ENCODE data around the gene SFXN3.

DNA sequence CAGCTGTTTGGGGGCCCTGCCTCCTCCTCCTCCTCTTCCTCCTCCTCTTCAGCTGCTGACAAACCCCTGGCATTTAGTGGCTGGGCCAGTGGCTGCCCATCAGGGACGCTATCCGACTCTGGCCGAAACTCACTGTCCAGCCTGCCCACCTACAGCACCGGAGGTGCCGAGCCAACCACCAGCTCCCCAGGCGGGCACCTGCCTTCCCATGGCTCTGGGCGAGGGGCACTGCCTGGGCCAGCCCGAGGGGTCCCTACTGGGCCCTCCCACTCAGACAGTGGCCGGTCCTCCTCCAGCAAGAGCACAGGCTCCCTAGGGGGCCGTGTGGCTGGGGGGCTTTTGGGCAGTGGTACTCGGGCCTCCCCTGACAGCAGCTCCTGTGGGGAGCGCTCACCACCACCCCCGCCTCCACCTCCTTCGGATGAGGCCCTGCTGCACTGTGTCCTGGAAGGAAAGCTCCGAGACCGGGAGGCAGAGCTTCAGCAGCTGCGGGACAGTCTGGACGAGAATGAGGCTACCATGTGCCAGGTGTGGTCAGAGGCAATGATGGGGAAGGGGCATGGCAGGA lies 27.3 kb upstream of the SFXN3 start:
- TF ChIP-seq, protein P1, sequence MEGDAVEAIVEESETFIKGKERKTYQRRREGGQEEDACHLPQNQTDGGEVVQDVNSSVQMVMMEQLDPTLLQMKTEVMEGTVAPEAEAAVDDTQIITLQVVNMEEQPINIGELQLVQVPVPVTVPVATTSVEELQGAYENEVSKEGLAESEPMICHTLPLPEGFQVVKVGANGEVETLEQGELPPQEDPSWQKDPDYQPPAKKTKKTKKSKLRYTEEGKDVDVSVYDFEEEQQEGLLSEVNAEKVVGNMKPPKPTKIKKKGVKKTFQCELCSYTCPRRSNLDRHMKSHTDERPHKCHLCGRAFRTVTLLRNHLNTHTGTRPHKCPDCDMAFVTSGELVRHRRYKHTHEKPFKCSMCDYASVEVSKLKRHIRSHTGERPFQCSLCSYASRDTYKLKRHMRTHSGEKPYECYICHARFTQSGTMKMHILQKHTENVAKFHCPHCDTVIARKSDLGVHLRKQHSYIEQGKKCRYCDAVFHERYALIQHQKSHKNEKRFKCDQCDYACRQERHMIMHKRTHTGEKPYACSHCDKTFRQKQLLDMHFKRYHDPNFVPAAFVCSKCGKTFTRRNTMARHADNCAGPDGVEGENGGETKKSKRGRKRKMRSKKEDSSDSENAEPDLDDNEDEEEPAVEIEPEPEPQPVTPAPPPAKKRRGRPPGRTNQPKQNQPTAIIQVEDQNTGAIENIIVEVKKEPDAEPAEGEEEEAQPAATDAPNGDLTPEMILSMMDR (IDR thresholded peaks at IDR 0.05), result no peak
- TF ChIP-seq, protein P2, sequence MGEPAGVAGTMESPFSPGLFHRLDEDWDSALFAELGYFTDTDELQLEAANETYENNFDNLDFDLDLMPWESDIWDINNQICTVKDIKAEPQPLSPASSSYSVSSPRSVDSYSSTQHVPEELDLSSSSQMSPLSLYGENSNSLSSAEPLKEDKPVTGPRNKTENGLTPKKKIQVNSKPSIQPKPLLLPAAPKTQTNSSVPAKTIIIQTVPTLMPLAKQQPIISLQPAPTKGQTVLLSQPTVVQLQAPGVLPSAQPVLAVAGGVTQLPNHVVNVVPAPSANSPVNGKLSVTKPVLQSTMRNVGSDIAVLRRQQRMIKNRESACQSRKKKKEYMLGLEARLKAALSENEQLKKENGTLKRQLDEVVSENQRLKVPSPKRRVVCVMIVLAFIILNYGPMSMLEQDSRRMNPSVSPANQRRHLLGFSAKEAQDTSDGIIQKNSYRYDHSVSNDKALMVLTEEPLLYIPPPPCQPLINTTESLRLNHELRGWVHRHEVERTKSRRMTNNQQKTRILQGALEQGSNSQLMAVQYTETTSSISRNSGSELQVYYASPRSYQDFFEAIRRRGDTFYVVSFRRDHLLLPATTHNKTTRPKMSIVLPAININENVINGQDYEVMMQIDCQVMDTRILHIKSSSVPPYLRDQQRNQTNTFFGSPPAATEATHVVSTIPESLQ (CRISPR knock-in tag; IDR thresholded peaks at IDR 0.05), result no peak
- no peak for TF ChIP-seq OVOL2 (CRISPR knock-in tag; IDR thresholded peaks at IDR 0.05; ENCODE audit: borderline replicate concordance)
- TF ChIP-seq, protein P3, sequence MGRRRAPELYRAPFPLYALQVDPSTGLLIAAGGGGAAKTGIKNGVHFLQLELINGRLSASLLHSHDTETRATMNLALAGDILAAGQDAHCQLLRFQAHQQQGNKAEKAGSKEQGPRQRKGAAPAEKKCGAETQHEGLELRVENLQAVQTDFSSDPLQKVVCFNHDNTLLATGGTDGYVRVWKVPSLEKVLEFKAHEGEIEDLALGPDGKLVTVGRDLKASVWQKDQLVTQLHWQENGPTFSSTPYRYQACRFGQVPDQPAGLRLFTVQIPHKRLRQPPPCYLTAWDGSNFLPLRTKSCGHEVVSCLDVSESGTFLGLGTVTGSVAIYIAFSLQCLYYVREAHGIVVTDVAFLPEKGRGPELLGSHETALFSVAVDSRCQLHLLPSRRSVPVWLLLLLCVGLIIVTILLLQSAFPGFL (CRISPR knock-in tag; IDR thresholded peaks at IDR 0.05; ENCODE audit: borderline replicate concordance), result no peak
- TF ChIP-seq TP53 (CRISPR knock-in tag; IDR thresholded peaks at IDR 0.05), result no peak
- TF ChIP-seq, protein P4, sequence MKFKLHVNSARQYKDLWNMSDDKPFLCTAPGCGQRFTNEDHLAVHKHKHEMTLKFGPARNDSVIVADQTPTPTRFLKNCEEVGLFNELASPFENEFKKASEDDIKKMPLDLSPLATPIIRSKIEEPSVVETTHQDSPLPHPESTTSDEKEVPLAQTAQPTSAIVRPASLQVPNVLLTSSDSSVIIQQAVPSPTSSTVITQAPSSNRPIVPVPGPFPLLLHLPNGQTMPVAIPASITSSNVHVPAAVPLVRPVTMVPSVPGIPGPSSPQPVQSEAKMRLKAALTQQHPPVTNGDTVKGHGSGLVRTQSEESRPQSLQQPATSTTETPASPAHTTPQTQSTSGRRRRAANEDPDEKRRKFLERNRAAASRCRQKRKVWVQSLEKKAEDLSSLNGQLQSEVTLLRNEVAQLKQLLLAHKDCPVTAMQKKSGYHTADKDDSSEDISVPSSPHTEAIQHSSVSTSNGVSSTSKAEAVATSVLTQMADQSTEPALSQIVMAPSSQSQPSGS (CRISPR knock-in tag; IDR thresholded peaks at IDR 0.05; ENCODE audit: borderline replicate concordance, low read depth), result no peak
- no peak for TF ChIP-seq ELF4 (CRISPR knock-in tag; IDR thresholded peaks at IDR 0.05; ENCODE audit: low read depth)
- TF ChIP-seq, protein P5, sequence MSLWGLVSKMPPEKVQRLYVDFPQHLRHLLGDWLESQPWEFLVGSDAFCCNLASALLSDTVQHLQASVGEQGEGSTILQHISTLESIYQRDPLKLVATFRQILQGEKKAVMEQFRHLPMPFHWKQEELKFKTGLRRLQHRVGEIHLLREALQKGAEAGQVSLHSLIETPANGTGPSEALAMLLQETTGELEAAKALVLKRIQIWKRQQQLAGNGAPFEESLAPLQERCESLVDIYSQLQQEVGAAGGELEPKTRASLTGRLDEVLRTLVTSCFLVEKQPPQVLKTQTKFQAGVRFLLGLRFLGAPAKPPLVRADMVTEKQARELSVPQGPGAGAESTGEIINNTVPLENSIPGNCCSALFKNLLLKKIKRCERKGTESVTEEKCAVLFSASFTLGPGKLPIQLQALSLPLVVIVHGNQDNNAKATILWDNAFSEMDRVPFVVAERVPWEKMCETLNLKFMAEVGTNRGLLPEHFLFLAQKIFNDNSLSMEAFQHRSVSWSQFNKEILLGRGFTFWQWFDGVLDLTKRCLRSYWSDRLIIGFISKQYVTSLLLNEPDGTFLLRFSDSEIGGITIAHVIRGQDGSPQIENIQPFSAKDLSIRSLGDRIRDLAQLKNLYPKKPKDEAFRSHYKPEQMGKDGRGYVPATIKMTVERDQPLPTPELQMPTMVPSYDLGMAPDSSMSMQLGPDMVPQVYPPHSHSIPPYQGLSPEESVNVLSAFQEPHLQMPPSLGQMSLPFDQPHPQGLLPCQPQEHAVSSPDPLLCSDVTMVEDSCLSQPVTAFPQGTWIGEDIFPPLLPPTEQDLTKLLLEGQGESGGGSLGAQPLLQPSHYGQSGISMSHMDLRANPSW (CRISPR knock-in tag; conservative IDR thresholded peaks at IDR 0.05; ENCODE audit: low read depth), result no peak
- no peak for TF ChIP-seq CBFB (CRISPR knock-in tag; IDR thresholded peaks at IDR 0.05; ENCODE audit: low read depth)
- TF ChIP-seq, protein P6, sequence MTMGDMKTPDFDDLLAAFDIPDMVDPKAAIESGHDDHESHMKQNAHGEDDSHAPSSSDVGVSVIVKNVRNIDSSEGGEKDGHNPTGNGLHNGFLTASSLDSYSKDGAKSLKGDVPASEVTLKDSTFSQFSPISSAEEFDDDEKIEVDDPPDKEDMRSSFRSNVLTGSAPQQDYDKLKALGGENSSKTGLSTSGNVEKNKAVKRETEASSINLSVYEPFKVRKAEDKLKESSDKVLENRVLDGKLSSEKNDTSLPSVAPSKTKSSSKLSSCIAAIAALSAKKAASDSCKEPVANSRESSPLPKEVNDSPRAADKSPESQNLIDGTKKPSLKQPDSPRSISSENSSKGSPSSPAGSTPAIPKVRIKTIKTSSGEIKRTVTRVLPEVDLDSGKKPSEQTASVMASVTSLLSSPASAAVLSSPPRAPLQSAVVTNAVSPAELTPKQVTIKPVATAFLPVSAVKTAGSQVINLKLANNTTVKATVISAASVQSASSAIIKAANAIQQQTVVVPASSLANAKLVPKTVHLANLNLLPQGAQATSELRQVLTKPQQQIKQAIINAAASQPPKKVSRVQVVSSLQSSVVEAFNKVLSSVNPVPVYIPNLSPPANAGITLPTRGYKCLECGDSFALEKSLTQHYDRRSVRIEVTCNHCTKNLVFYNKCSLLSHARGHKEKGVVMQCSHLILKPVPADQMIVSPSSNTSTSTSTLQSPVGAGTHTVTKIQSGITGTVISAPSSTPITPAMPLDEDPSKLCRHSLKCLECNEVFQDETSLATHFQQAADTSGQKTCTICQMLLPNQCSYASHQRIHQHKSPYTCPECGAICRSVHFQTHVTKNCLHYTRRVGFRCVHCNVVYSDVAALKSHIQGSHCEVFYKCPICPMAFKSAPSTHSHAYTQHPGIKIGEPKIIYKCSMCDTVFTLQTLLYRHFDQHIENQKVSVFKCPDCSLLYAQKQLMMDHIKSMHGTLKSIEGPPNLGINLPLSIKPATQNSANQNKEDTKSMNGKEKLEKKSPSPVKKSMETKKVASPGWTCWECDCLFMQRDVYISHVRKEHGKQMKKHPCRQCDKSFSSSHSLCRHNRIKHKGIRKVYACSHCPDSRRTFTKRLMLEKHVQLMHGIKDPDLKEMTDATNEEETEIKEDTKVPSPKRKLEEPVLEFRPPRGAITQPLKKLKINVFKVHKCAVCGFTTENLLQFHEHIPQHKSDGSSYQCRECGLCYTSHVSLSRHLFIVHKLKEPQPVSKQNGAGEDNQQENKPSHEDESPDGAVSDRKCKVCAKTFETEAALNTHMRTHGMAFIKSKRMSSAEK (CRISPR knock-in tag; IDR thresholded peaks at IDR 0.05; ENCODE audit: borderline replicate concordance), result no peak
- TF ChIP-seq RORB (CRISPR knock-in tag; IDR thresholded peaks at IDR 0.05), result no peak
- TF ChIP-seq, protein P7, sequence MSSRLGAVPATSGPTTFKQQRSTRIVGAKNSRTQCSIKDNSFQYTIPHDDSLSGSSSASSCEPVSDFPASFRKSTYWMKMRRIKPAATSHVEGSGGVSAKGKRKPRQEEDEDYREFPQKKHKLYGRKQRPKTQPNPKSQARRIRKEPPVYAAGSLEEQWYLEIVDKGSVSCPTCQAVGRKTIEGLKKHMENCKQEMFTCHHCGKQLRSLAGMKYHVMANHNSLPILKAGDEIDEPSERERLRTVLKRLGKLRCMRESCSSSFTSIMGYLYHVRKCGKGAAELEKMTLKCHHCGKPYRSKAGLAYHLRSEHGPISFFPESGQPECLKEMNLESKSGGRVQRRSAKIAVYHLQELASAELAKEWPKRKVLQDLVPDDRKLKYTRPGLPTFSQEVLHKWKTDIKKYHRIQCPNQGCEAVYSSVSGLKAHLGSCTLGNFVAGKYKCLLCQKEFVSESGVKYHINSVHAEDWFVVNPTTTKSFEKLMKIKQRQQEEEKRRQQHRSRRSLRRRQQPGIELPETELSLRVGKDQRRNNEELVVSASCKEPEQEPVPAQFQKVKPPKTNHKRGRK (CRISPR knock-in tag; IDR thresholded peaks at IDR 0.05; ENCODE audit: borderline replicate concordance), result no peak
- TF ChIP-seq ZBTB21 (CRISPR knock-in tag; IDR thresholded peaks at IDR 0.05; ENCODE audit: borderline replicate concordance), result no peak
- TF ChIP-seq SP1 (CRISPR knock-in tag; conservative IDR thresholded peaks at IDR 0.05), result no peak

Measured in WTC11 (cell line).